Tibial artery (tissue), 4 donors: ENCODE data around the gene FHAD1.
"Not testable (repeated sequence)": the region's sequence is repeated elsewhere in the genome, so short reads cannot be mapped to it uniquely, and the experiment has no call there.

Experiments used
- DNase-seq, 2 donors: peaks; one replicate each; pipeline ENCODE4 v3.0.0-alpha.2; 2019
- H3K27ac ChIP-seq, 2 donors: fragments of 200-600 bp; sonication (generic) in 1 of 2; 1 replicate in 1 of 2; 2 replicates in 1 of 2; pipeline ENCODE4 v1.5.1; 2018 to 2019; ENCODE audit warnings: mild to moderate bottlenecking in 1 of 2
- H3K27me3 ChIP-seq, 2 donors: fragments of 200-600 bp; sonication (generic) in 1 of 2; one replicate each; pipeline versions ENCODE4 v1.5.1 to v1.6.0; 2016 to 2019
- H3K36me3 ChIP-seq, 3 donors: fragments of 200-600 bp; sonication (generic) in 2 of 3; one replicate each; pipeline ENCODE4 v1.5.1; 2016 to 2019; ENCODE audit warnings: mild to moderate bottlenecking in 2 of 3
- H3K4me1 ChIP-seq, 4 donors: fragments of 200-600 bp; sonication (generic) in 2 of 4; 1 replicate in 3 of 4; 2 replicates in 1 of 4; pipeline ENCODE4 v1.5.1; 2016 to 2019
- H3K4me3 ChIP-seq, 2 donors: fragments of 200-600 bp; sonication (generic) in 1 of 2; 1 replicate in 1 of 2; 2 replicates in 1 of 2; pipeline ENCODE4 v1.5.1; 2018 to 2019; ENCODE audit warnings: mild to moderate bottlenecking in 2 of 2
- H3K9me3 ChIP-seq, 3 donors: fragments of 200-600 bp; sonication (generic) in 1 of 3; one replicate each; pipeline ENCODE4 v1.5.1; 2016 to 2019
- CTCF ChIP-seq, 2 experiments: fragments of 200-600 bp in 1 of 2; fragments of 450-650 bp in 1 of 2; IDR thresholded peaks; one replicate each; pipeline ENCODE4 v1.5.1; 2017 to 2019; ENCODE audit warnings: antibody characterized with exemption in 2 of 2, mild to moderate bottlenecking in 1 of 2, moderate library complexity in 1 of 2
- intact Hi-C: fragments of 100-400 bp; cut with DNase I; formaldehyde crosslinking; loops from one replicate; pipeline ENCODE4 v1.15.0; 2023; ENCODE audit warnings: low total_unique reads

The FHAD1 gene

GRCh38 chr1:15378729-15379128 is 131.7 kb downstream of the FHAD1 start:
- no peak for DNase-seq
- H3K27me3 ChIP-seq, result no peaks in the 10 kb centered on the region
- no peak overlapping the region for H3K27ac ChIP-seq
- no peak for TF ChIP-seq CTCF (IDR thresholded peaks at IDR 0.05)
- no peaks in the 10 kb centered on the region for H3K9me3 ChIP-seq
- H3K4me1 ChIP-seq, result no peaks in the 10 kb centered on the region
- intact Hi-C loops, result no loop called here
- H3K4me3 ChIP-seq, result no peak overlapping the region
- no peaks in the 10 kb centered on the region for H3K36me3 ChIP-seq

DNA sequence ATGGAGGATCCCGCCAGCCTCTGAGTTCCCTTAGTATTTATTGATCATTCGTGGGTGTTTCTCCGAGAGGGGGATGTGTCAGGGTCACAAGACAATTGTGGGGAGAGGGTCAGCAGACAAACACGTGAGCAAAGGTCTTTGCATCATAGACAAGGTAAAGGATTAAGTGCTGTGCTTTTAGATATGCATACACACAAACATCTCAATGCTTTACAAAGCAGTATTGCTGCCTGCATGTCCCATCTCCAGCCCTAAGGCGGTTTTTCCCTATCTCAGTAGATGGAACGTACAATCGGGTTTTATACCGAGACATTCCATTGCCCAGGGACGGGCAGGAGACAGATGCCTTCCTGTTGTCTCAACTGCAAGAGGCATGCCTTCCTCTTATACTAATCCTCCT is 132.1 kb downstream of the FHAD1 start:
- H3K4me1 ChIP-seq, H3K9me3 ChIP-seq, H3K27me3 ChIP-seq, H3K27ac ChIP-seq, DNase-seq, H3K4me3 ChIP-seq, intact Hi-C loops, H3K36me3 ChIP-seq: not testable (repeated sequence)

DNA sequence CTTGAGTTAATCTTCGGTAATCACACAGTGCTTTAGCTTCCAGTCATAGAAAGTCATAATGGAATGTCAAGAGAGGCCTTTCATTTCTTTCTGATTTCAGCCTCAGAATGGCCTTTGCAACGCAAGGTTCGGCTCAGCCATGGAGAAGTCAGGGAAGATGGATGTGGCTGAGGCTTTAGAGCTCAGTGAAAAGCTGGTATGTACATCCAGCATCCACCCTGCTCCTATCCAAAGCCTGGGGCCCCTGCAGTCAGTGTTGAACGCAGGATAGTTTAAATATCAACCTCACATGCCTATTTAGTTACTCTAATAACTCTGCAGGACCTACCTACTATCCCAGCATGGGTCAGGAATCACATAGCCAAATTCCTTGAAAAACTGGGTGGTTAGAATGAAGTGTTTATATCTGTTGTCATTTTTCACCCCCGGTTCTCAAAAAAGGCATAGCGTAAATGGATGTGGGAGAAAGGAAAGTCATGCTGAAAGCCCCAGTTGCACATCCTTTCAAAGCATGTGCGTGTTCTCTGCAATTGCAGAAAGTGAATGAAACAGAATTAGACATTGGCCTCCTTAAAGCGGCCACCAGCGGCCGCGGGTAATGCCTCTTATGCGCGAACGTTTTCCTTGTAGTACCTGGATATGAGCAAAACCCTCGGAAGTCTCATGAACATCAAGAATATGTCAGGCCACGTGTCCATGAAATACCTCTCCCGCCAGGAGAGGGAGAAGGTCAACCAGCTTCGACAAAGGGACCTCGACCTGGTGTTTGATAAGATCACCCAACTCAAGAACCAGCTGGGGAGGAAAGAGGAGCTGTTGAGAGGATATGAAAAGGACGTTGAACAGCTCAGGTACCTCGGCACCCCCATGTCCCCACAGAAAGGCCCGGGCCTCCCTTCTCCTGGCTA is 133.8 kb downstream of the FHAD1 start:
- Histone ChIP-seq H3K36me3 (no peaks in the 10 kb centered on the region), H3K4me1 (no peaks in the 10 kb centered on the region), H3K27ac (no peak overlapping the region), H3K27me3 (no peaks in the 10 kb centered on the region), H3K9me3 (no peaks in the 10 kb centered on the region), H3K4me3 (no peak overlapping the region)
- DNase-seq, result no peak
- no peak for TF ChIP-seq CTCF (IDR thresholded peaks at IDR 0.05)
- intact Hi-C loops, result no loop called here

GRCh38 chr1:15381805-15382204 is 134.8 kb downstream of the FHAD1 start:
- peaks cover 0 to 9% (median 5%) of the 10 kb centered on the region in 4 donors for H3K4me1 ChIP-seq
- no peak overlapping the region for H3K4me3 ChIP-seq
- H3K27me3 ChIP-seq, result no peaks in the 10 kb centered on the region
- no peaks in the 10 kb centered on the region for H3K9me3 ChIP-seq
- DNase-seq, result no peak
- intact Hi-C loops, result no loop called here
- no peak overlapping the region for H3K27ac ChIP-seq
- H3K36me3 ChIP-seq, result no peaks in the 10 kb centered on the region
- TF ChIP-seq CTCF (IDR thresholded peaks at IDR 0.05), result no peak

DNA sequence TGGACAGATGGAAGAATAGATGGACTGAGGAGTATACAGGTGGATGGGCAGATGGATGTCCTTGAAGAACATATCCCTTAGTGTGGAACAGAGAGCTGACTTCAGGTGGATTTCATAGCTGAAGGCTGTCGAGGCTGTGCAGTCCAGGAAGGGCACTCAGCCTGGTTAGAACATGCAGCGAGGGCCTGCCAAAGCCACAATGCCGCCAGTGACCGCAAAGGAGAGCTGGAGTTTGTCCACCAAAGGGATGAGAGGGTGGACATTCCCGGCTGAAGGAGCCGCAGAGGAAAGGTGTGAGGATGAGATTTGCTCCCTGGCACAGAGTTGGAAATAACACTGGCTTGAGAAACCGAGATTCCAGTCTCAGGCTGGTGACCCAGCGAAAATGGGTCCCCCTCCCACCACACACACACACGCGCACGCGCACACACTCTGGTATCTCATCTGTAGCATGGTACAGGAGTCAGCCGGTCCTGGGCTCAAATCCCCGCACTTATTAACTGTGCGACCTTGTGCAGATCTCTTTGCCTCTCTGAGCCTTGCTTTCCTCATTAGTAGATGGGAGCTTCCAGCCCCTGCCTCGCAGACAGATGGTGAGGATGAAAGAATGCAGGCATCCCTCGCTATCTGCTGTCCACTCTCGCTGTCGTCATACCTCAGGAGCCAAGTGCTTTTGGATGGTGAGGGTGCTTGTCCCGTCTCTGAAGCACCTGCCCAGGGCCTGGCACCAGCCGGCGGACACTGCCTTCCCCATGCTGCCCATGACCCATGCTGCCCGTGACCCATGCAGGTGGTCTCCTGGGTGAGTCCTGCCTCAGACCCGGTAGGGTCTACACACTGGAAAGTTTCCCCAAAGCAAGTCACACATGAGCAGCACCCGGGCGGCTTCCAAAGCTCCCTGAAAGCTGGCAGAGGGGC is 135.8 kb downstream of the FHAD1 start:
- no peak for TF ChIP-seq CTCF (IDR thresholded peaks at IDR 0.05)
- no peak for DNase-seq

GRCh38 chr1:15383810-15384209 is 136.8 kb downstream of the FHAD1 start:
- no peak for DNase-seq
- H3K9me3 ChIP-seq, result no peaks in the 10 kb centered on the region
- intact Hi-C loops, result no loop called here
- H3K4me1 ChIP-seq, result peaks cover 0 to 9% (median 5%) of the 10 kb centered on the region in 4 donors
- H3K36me3 ChIP-seq, result no peaks in the 10 kb centered on the region
- no peak overlapping the region for H3K27ac ChIP-seq
- H3K27me3 ChIP-seq, result no peaks in the 10 kb centered on the region
- no peak for TF ChIP-seq CTCF (IDR thresholded peaks at IDR 0.05)
- no peak overlapping the region for H3K4me3 ChIP-seq

More for the DNA sequence above, 135.8 kb downstream of the FHAD1 start:
- Histone ChIP-seq H3K9me3 (no peaks in the 10 kb centered on the region), H3K36me3 (no peaks in the 10 kb centered on the region), H3K27me3 (no peaks in the 10 kb centered on the region), H3K4me1 (peaks cover 0 to 9% (median 5%) of the 10 kb centered on the region in 4 donors), H3K4me3 (no peak overlapping the region), H3K27ac (no peak overlapping the region)
- intact Hi-C loops, result no loop called here
